Keratinocyte (primary cell): Measurements from ENCODE around the gene RBM19.

Experiments
- CTCF ChIP-seq, 3 experiments: IDR thresholded peaks in 1 of 3; conservative IDR thresholded peaks in 1 of 3; optimal IDR thresholded peaks in 1 of 3; 2 replicates in 2 of 3; 3 replicates in 1 of 3; pipeline versions ENCODE3 to v1.5.1; 2011; ENCODE audit warnings: low read length in 3 of 3, mild to moderate bottlenecking in 3 of 3, moderate library complexity in 2 of 3, control low read depth in 1 of 3, inconsistent platforms in 1 of 3; ENCODE audit not compliant: insufficient read depth in 2 of 3; ENCODE audit errors: extremely low read depth in 1 of 3
- EZH2 ChIP-seq: IDR thresholded peaks from one replicate; pipeline ENCODE4 v1.6.1; 2012; ENCODE audit warnings: inconsistent platforms, mild to moderate bottlenecking, low read length, moderate library complexity

- TF ChIP-seq CTCF (optimal IDR thresholded peaks at IDR 0.05 in 1 of 3, IDR thresholded peaks at IDR 0.05 in 1 of 3, conservative IDR thresholded peaks at IDR 0.05 in 1 of 3; ENCODE audit: extremely low read depth in 1 of 3, insufficient read depth in 2 of 3, low read length in 3 of 3), result no peak
- no peak for TF ChIP-seq EZH2
These were observed 121.5 kb downstream of the RBM19 start for GRCh38 chr12:113844495-113845210.
